HEK293T (cell line): Measurements from ENCODE around the gene CRYBB1.

ENCODE experiments used
- FOXK2 ChIP-seq: fragments of 450-650 bp; IDR thresholded peaks from 2 replicates; pipeline ENCODE4 v1.6.1; 2016; ENCODE audit warnings: mild to moderate bottlenecking
- HDGF ChIP-seq: fragments of 450-650 bp; IDR thresholded peaks from 2 replicates; pipeline ENCODE4 v1.6.1; 2017; ENCODE audit warnings: antibody characterized with exemption, borderline replicate concordance
- TF ChIP-seq, protein P1 (sequence below): fragments of 450-650 bp; IDR thresholded peaks from 2 replicates; pipeline ENCODE4 v1.6.1; 2016

DNA sequence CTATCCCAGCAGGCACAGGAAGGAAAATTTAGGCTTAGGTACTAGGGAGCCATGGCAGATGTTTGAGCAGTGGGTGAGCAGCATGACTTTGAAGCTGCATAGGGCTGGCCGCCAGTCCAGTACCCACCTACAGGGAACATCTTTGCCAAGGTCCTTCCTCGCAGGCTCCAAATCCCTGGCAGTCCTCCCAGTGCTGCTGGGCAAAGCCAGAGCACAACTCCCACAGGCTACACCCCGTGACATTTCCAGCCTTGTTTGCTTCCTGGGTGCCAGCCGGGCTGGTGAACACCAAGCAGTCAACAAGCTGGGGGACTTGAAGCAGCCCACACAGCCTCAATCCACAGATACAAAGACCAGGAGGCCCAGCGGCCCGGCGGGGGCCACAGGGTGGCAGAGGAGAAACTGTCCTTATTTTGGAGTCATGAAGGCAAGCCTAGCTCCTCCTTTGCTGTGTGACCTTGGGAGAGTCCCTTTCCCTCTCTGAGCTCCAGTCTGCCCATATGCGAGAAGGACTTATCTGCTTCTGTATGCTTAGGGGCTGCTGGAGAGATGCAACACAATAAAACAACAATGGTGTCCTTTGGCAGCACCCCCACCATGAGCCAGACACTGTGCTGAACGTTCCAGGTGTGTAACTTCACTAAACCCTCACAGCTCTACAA lies 55.9 kb downstream of the CRYBB1 start:
- no peak for TF ChIP-seq HDGF
- TF ChIP-seq FOXK2: no peak
- TF ChIP-seq, protein P1, sequence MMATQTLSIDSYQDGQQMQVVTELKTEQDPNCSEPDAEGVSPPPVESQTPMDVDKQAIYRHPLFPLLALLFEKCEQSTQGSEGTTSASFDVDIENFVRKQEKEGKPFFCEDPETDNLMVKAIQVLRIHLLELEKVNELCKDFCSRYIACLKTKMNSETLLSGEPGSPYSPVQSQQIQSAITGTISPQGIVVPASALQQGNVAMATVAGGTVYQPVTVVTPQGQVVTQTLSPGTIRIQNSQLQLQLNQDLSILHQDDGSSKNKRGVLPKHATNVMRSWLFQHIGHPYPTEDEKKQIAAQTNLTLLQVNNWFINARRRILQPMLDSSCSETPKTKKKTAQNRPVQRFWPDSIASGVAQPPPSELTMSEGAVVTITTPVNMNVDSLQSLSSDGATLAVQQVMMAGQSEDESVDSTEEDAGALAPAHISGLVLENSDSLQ: no peak
